ENCODE results near the gene SLC16A3.

SLC16A3 gene

GRCh38 chr17:82212331-82213250 is 16.3 kb upstream of the SLC16A3 start, which contains the start of gene CCDC57:
CCDC57 (minus strand) TSS chr17:82212842; CDS start chr17:82201944, 10,898 bp downstream.
- TF ChIP-seq TSHZ2 (CRISPR knock-in tag; IDR thresholded peaks at IDR 0.05), result peak; percentile 68; the same call in 1 of the 2 replicates
- TF ChIP-seq PPARA (CRISPR knock-in tag; IDR thresholded peaks at IDR 0.05; ENCODE audit: borderline replicate concordance), result no peak
- no peak for TF ChIP-seq ZNF565 (CRISPR knock-in tag; conservative IDR thresholded peaks at IDR 0.05; ENCODE audit: low read depth)
- TF ChIP-seq ESRRG (CRISPR knock-in tag; IDR thresholded peaks at IDR 0.05), result no peak
- no peak; the same call in 1 of the 2 replicates for TF ChIP-seq ZFP30 (CRISPR knock-in tag; IDR thresholded peaks at IDR 0.05)
- TF ChIP-seq ZNF70 (CRISPR knock-in tag; IDR thresholded peaks at IDR 0.05), result no peak
- TF ChIP-seq SNAI2 (CRISPR knock-in tag; IDR thresholded peaks at IDR 0.05), result no peak
- no peak for TF ChIP-seq RARB (CRISPR knock-in tag; IDR thresholded peaks at IDR 0.05)
- no peak for TF ChIP-seq PATZ1 (CRISPR knock-in tag; IDR thresholded peaks at IDR 0.05; ENCODE audit: borderline replicate concordance)
- peak; percentile 41; the same call in 1 of the 2 replicates for TF ChIP-seq ZFP3 (CRISPR knock-in tag; IDR thresholded peaks at IDR 0.05)
- TF ChIP-seq ARNTL (CRISPR knock-in tag; IDR thresholded peaks at IDR 0.05; ENCODE audit: borderline replicate concordance, low read depth), result no peak
- TF ChIP-seq BACH2 (CRISPR knock-in tag; IDR thresholded peaks at IDR 0.05; ENCODE audit: borderline replicate concordance), result no peak
- no peak for TF ChIP-seq ISL1 (CRISPR knock-in tag; IDR thresholded peaks at IDR 0.05)
- TF ChIP-seq OSR1 (CRISPR knock-in tag; IDR thresholded peaks at IDR 0.05), result no peak
- no peak for TF ChIP-seq ZNF8 (CRISPR knock-in tag; IDR thresholded peaks at IDR 0.05)
- peak; percentile 16; the same call in 1 of the 2 replicates for TF ChIP-seq GLIS3 (CRISPR knock-in tag; IDR thresholded peaks at IDR 0.05)
- no peak for TF ChIP-seq ZC3H10 (CRISPR knock-in tag; IDR thresholded peaks at IDR 0.05)
- 0 out of 2 replicates have a peak, but pooled peaks have one; percentile 42 for TF ChIP-seq CSDC2 (CRISPR knock-in tag; IDR thresholded peaks at IDR 0.05)
- no peak for TF ChIP-seq CREB5 (CRISPR knock-in tag; IDR thresholded peaks at IDR 0.05; ENCODE audit: low read depth)
- TF ChIP-seq, protein P1, sequence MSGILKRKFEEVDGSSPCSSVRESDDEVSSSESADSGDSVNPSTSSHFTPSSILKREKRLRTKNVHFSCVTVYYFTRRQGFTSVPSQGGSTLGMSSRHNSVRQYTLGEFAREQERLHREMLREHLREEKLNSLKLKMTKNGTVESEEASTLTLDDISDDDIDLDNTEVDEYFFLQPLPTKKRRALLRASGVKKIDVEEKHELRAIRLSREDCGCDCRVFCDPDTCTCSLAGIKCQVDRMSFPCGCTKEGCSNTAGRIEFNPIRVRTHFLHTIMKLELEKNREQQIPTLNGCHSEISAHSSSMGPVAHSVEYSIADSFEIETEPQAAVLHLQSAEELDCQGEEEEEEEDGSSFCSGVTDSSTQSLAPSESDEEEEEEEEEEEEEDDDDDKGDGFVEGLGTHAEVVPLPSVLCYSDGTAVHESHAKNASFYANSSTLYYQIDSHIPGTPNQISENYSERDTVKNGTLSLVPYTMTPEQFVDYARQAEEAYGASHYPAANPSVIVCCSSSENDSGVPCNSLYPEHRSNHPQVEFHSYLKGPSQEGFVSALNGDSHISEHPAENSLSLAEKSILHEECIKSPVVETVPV (CRISPR knock-in tag; IDR thresholded peaks at IDR 0.05), result no peak
- TF ChIP-seq TOX (CRISPR knock-in tag; IDR thresholded peaks at IDR 0.05; ENCODE audit: borderline replicate concordance), result no peak
- TF ChIP-seq TCF4 (CRISPR knock-in tag; IDR thresholded peaks at IDR 0.05; ENCODE audit: borderline replicate concordance), result no peak
- TF ChIP-seq, protein P2, sequence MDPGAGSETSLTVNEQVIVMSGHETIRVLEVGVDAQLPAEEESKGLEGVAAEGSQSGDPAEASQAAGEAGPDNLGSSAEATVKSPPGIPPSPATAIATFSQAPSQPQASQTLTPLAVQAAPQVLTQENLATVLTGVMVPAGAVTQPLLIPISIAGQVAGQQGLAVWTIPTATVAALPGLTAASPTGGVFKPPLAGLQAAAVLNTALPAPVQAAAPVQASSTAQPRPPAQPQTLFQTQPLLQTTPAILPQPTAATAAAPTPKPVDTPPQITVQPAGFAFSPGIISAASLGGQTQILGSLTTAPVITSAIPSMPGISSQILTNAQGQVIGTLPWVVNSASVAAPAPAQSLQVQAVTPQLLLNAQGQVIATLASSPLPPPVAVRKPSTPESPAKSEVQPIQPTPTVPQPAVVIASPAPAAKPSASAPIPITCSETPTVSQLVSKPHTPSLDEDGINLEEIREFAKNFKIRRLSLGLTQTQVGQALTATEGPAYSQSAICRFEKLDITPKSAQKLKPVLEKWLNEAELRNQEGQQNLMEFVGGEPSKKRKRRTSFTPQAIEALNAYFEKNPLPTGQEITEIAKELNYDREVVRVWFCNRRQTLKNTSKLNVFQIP (CRISPR knock-in tag; IDR thresholded peaks at IDR 0.05; ENCODE audit: borderline replicate concordance, low read depth), result no peak
- peak; percentile 66 for ATAC-seq
